GM12874 (cell line): ENCODE measurements around the gene NOP9.

ENCODE experiments used
- CTCF ChIP-seq: IDR thresholded peaks from 2 replicates; pipeline ENCODE4 v1.5.1; 2011; ENCODE audit warnings: low read depth, mild to moderate bottlenecking, control low read depth, low read length, moderate library complexity; ENCODE audit not compliant: insufficient read depth

The NOP9 gene

DNA sequence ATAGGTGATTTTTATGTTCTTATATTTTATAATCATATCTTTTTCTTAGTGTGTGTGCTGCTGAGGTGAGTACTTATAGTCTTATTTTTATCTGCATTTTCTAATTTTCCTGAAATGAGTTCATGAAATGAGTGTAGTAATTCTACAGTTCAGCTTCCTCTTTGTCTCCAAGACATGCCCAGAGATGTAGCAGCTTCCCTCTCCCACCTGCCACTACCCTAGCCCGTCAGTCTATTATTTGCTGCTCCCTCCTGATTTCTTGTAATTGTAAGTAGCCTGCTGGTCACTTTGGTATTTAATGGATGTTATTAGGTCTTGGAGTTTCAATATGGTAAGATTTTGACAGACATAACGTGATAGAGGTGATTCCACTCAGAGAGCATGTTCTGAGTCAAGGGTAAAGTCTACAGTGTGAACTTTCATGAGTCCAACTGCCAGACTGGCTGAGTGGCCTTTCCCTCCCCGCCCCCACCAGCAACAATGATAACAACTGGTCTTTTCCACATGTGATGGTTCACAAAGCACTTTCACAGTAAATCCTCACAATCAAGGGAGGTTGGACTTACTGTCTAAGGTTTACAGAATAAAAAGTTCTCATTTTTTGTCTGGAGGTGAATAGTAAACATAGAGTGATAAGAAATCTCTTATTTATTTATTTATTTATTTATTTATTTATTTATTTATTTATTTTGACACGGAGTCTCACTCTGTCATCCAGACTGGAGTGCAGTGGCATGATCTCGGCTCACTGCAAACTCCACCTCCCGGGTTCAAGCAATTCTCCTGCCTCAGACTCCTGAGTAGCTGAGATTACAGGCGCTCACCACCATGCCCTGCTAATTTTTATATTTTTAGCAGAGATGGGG, 44.4 kb downstream of the NOP9 start:
- no peak for TF ChIP-seq CTCF

- TF ChIP-seq CTCF = no peak
Measured at GRCh38 chr14:24347134-24347533, 47.5 kb downstream of the NOP9 start.

- TF ChIP-seq CTCF = no peak
Measured at GRCh38 chr14:24348186-24348585, 48.5 kb downstream of the NOP9 start.

DNA sequence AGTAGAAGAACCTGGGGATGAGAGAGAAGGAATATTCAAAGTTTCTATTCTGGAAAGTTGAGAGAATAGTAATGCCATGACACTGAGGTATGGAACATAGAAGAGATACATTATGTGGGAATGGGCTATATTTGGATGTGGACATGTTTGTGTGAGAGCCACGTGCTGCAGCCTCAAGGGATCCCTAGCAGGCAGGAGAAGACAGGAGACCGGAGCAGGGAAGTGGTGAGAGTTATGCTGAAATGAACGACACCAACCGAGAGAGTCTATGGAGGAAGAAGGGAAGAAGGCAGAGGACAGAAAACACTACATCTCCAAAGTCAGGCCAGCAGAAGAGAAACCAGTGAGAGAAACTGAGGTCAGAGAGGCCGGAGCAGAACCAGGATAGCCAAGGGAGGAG, 50.1 kb downstream of the NOP9 start:
- no peak for TF ChIP-seq CTCF

- TF ChIP-seq CTCF = no peak
Measured at GRCh38 chr14:24351517-24351916, 51.9 kb downstream of the NOP9 start.

DNA sequence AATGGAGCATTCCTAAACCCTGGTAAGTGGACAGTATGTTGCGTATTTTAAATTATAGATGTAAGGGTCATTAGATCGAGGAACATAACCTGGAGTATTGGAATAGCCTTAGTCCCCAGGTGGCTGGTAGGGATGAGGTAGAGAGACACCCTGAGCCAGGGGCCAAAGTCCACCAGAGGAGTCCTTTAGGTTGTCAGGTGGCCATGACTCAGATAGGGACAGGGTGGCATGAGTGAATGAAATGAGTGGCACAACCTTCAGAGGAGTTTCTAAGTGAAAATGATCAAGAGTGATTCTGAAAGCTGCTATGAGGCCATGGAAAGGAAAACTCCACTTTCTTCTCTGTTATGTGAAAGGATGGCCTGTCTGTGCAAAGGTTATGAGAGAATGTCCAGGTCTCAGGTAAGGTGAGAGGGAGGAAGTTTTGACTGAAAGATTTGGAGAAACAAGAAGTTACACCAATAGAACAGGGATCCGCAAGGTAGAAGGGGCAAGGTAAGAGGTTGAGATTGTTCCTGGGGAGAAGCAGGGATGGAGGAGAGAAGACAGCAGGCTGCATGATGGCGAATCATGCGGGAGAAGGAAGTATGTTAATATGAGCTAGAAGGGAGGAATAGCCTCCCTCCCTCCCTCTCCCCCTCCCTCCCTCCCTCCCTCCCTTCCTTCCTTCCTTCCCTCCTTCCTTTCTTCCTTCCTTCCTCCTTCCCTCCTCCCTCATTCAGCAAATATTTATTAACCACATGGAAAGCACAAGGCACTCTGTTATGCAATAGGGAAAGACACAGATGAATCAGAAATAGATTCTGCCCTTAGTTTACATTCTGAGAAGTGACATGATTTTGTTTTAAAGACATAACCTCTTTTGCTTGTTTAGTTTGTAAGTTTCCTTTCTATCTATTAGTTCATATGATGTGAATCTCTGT, 54.2 kb downstream of the NOP9 start:
- TF ChIP-seq CTCF = no peak

- TF ChIP-seq CTCF = no peak
Measured at GRCh38 chr14:24355009-24355408, 55.4 kb downstream of the NOP9 start.
